NK-92 treated with Interleukin-12 subunit alpha and Interleukin-12 subunit beta, amount 100 ng/mL, for 24 hours (cell line): Measurements from ENCODE around the gene BRD4.

Experiments used
- DNase-seq: peaks from one replicate; lab custom pipeline; 2025; lab: John Stamatoyannopoulos, UW

Gene BRD4

GRCh38 chr19:15313649-15314279, 18.6 kb downstream of the BRD4 start:
- DNase-seq, result no peak

- DNase-seq, result no peak
Observed at GRCh38 chr19:15307169-15307568, 25.2 kb downstream of the BRD4 start.

DNA sequence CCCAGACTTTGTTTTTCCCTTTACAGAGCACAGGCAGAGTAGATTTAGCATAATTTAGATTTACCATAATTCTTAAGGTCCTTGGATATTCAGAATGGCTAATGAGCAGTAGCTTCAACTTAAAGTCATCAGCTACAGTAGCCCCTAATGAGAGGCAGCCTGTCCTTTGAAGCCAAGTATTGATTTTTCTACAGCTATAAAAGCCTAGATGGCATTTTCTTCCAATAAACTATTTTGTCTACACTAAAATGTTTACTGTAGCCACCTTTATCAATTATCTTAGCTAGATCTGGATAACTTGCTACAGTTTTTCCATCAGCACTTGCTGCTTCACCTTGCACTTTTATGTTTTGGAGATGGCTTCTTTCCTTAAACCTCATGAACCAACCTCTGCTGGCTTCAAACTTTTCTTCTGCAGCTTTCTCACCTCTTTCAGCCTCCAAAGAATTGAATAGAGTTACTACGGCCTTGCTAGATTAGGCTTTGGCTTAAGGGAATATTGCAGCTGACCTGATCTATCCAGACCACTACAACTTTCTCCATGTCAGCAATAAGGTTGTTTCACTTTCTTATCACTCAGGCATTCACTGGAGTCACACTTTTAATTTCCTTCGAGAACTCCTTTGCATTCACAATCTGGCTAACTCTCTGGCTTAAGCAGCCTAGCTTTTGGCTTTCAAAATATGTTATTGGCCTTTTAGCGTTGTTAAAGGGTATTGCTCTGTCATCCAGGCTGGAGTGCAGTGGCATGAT, 26.6 kb downstream of the BRD4 start:
- no peak for DNase-seq

DNA sequence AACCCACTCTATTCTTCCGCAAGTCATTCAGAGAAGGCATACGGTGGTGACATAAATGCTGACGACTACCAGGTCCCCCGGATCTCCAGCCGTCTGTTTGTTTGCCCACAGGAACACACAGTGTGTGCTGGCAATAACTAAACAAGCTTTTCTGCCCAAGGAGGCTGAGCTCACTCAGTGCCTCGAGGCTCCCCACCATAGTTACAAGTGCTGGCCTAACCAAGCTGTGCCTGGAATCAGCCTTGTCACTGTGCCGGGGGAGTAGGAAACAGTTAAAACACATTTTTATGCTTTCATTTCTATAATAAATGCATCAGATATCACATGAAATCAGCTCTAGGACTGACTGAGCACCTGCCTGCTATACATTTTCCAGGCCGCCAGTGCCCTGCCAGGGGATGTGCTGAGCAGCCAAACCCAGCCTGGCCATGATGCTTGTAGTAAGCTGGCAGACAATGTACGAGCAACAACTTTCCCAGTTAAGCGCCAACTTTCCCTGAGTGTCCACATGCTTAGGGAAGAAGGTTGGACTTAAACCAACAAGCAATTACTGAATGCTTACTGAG, 28.1 kb downstream of the BRD4 start:
- no peak for DNase-seq

GRCh38 chr19:15303105-15303780, 29.1 kb downstream of the BRD4 start:
- no peak for DNase-seq

- peak; percentile 24 for DNase-seq
Observed at GRCh38 chr19:15300533-15301197, 31.7 kb downstream of the BRD4 start.

DNA sequence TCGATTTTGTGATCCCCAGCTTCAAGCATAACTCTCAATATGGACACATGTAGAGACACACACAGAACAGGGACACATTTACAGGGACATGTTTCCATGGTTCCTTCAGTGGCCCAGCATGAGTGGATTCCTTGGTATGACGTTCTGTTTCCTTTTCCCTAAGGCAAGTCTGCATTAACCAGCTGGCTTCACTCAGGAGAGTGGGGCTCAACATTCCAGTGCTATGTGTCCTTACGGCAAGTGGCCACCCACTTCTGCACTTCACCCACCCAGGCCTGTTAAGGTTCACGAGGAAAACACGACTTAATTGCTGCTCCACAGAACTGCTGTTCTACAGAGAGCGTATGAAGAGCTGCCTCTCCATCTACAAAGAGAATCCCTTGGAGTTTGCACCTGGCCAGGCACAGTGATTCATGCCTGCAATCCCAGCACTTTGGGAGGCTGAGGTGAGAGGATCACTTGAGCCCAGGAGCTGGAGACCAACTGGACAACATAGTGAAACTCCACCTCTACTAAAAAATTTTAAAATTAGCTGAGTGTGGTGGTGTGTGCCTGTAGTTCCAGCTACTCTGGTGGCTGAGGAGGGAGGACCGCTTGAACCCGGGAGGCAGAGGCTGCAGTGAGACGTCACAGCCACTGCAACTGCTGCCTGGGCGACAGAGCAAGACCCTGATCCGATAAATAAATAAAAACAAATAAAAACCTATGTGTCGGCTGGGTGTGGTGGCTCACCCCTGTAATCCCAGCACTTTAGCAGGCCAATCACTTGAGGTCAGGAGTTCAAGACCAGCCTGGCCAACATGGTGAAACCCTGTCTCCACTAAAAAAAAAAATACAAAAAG, 32.5 kb downstream of the BRD4 start:
- DNase-seq, result no peak

DNA sequence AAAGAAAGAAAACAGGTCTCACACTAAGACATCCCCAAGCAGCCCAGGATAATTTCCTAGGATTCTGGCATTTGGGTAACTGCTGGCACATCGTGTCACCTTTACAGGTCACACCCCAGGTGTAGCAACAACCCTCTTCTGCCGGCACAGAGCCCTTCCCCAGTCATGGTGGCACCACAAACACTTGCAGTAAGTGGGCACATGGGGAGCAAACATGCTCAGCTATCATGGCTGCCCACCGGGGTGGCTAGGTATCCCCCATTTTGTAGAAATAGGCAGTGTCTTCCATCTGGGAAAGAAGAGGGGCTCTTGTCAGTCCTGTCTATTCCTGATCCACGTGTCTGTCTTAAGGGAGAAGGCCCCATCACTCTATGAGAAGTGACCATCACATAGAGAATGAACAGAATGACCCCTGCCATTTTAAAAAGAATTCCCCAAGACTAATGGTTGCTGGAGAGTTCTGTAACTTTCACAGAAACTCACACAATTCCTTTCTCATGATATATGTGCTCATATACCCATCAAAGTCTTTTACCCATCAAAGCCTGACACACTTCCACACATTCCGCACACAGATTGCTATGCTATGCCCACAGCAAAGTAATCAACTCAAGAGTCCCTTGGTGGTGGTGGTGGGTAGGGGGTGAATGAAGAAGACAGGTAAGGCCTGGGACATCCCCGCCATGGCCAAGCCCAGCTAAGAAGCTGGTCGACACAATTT, 33.3 kb downstream of the BRD4 start:
- no peak for DNase-seq

- DNase-seq, result no peak
Observed at GRCh38 chr19:15297416-15298224, 34.7 kb downstream of the BRD4 start.

DNA sequence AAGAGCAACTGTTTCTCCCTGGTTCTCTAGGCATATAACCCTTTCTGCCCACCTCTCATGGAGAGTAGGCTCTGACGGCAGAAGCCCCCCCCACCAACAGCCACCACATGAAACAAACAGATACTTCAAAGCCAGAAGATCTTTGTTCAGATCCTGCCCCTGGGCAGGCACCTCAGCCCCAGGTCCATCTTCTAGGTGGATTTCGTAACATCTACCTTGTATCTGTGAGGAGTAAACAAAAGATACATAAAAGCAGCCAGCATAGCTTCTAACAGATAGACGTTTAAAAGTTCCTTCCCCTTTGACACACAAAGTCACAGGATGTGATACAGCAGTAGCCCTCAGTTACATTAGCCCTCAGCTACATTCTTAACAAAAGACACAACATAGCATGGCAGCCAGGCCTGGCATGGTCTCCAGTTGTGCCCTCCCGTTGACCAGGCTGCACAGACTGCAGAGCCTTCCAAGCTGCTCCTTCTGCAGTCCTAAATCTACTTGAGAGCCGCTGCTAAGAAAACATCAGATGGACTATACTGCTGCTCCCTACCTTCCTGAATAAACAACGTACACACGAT, 35.4 kb downstream of the BRD4 start:
- no peak for DNase-seq

GRCh38 chr19:15296353-15296752, 36.0 kb downstream of the BRD4 start:
- no peak for DNase-seq

DNA sequence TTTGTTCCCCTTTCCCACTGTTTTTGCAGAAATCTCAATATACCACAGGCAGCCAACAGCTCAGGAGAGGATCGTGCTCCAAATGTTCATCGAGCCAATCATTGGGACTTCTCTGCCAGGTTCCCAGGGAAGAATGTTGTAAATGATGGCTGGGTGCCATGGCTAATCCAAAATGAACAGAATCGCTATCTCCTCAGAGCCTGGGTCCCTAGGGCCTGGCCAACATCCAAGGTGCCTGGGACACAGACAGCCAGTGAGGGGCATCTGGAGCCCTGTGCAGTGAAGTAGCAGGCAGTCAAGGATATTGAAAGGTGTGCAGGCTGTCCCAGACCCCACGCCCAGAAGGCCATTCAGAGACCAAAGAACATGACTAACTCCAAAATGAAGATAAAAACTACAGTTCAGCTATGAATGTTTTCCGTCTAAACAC, 37.8 kb downstream of the BRD4 start:
- no peak for DNase-seq

- DNase-seq, result no peak
Observed at GRCh38 chr19:15293781-15294491, 38.4 kb downstream of the BRD4 start.

- no peak for DNase-seq
Observed at GRCh38 chr19:15292847-15293582, 39.3 kb downstream of the BRD4 start.

DNA sequence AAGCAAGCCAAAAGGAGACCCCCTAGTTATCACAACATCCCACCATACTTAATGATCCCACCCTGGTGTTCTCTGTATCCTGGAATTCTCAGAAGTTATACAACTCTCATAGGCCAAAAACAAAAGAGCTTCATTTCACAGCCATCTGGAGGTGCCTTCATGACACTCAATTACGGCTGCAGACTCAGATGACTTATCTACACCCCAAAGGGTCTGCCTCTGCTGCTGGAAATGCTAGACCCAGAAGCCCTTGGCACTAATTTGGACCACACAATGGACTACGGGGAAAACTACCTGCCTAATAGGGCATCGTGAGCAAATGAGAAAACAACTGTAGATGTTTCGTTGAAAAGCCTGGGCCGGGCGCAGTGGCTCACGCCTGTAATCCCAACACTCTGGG, 40.2 kb downstream of the BRD4 start:
- DNase-seq, result no peak

GRCh38 chr19:15291548-15292021, 40.8 kb downstream of the BRD4 start:
- DNase-seq, result no peak

- DNase-seq, result no peak
Observed at GRCh38 chr19:15291089-15291488, 41.2 kb downstream of the BRD4 start.

GRCh38 chr19:15290166-15290565, 42.2 kb downstream of the BRD4 start:
- no peak for DNase-seq
